ENCODE measurements around the gene ISG20.

DNA sequence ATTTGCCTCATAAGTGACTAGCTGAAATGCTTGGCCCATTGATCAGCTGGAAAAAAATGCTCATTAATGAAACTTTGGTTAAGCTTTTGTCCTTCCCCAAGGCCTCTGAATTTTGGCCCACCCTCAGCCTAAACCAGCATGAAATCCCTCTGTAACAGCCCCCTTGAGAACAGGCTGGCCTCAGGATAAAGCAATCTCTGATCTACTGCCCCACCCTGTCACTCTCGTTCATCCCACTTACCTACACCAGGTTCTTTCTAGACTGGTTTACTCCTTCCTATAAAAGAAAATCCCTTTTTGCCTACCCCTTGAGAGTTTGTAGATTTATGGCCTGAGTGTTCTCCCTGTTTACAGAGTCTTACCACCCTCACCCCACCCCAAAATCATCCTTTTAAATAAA, 21.0 kb upstream of the ISG20 start:
- TF ChIP-seq POLR2AphosphoS5 (IDR thresholded peaks at IDR 0.05; ENCODE audit: low read depth, low read length) = no peak
- no peak for TF ChIP-seq POLR2A (IDR thresholded peaks at IDR 0.05; ENCODE audit: low read depth, low read length)
- TF ChIP-seq TAF1 (IDR thresholded peaks at IDR 0.05; ENCODE audit: borderline replicate concordance, low read depth, low read length) = no peak

Data from GM12892 (cell line).